Measurements from ENCODE around the gene PTPRM. TPM values are rescaled to one million over a fixed set of nuclear protein-coding genes. Genes with fewer than 3 reads are reported as not detected.

PTPRM gene
- total and polyA plus RNA-seq, 9 donors, result 45.6 to 82.0 (median 56.9) TPM

DNA sequence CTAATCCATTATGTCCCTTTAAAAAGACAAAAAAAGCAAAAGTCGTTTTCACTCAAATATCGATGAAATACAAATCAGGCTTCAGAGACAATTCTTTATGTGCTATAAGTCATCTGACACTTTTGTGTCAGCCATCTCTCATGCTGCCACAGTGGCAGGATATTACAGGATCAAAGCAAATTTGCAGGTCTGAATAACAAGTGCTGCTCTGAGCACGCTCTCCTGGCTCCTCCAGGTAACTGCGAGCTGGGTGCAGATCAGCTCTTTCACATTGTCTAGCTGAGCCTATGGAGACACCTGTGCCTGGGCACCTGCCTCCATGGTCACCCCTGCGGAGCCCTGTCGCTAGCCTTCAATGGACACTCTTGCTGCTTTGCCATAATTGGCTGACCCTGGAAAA lies 792.0 kb downstream of the PTPRM start:
- Histone ChIP-seq H3K4me3 (no peak overlapping the region), H3K27ac (no peak overlapping the region), H3K4me1 (ENCODE audit: insufficient read depth) (no peaks in the 10 kb centered on the region), H3K36me3 (no peaks in the 10 kb centered on the region), H3K9me3 (no peaks in the 10 kb centered on the region), H3K27me3 (no peaks in the 10 kb centered on the region)
- TF ChIP-seq POLR2A (IDR thresholded peaks at IDR 0.05) (no peak), CTCF (IDR thresholded peaks at IDR 0.05) (no peak), EP300 (IDR thresholded peaks at IDR 0.05) (no peak)
- 93 to 98% (median 96%) methylated on average over 6 of the region's 6 CpGs for WGBS, 3 donors
- DNase-seq, result no peak
- intact Hi-C loops (cut with DNase I), result no loop called here

DNA sequence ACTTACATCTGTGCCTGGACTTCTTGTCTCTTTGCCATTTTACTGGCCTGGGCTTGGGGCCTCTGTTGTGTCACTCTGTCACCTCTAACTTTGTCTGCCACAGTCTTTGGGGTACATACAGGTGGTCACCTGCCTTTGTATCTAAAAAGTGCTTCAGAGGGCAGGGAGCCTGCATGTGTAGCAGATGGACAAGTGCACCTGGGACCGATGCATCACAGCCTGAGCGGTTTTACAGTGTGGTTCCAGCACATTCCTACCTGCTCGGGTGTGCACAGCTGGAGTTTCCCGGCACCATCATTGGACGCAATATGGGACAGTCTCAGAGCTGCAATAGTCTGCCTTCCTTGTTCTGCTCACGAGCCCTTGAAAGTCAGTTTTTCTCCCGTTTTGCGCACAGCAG lies 792.4 kb downstream of the PTPRM start:
- Histone ChIP-seq H3K27ac (no peak overlapping the region), H3K9me3 (no peaks in the 10 kb centered on the region), H3K36me3 (no peaks in the 10 kb centered on the region), H3K4me3 (no peak overlapping the region), H3K4me1 (ENCODE audit: insufficient read depth) (no peaks in the 10 kb centered on the region), H3K27me3 (no peaks in the 10 kb centered on the region)
- DNase-seq, result no peak
- WGBS, 3 donors, result 92 to 97% (median 96%) methylated on average over 8 of the region's 8 CpGs
- TF ChIP-seq POLR2A (IDR thresholded peaks at IDR 0.05), result no peak
- TF ChIP-seq CTCF (IDR thresholded peaks at IDR 0.05), result no peak
- TF ChIP-seq EP300 (IDR thresholded peaks at IDR 0.05), result no peak
- intact Hi-C loops (cut with DNase I), result no loop called here

DNA sequence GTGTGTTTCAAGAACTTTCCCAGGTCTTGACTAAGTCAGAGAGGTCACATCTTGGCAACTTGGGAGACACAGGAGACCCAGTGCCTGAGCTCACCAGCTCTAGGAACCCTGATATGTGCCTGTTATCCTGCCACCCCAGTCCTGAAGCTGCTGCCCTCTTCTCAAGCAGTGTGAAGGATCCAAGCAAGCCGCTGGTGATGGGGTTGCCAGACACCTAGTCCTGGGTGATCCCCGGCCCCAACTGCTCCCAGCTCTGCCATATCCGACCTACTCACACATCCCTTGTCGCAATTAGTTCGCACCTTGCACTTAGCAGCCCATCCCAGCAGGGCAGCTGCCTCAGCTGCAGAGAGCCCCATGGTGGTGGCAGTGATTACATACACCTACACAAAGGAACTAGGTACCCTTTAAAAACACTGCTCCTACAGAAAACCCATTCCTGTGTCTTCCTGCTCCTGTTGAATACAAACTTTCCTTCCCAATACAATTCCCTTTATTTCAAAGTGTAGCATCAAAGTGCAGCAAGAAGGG lies 794.9 kb downstream of the PTPRM start:
- Histone ChIP-seq H3K4me3 (no peak overlapping the region), H3K4me1 (ENCODE audit: insufficient read depth) (peaks cover 3% of the 10 kb centered on the region), H3K27me3 (no peaks in the 10 kb centered on the region), H3K9me3 (no peaks in the 10 kb centered on the region), H3K27ac (no peak overlapping the region), H3K36me3 (no peaks in the 10 kb centered on the region)
- no peak for DNase-seq
- no peak for TF ChIP-seq CTCF (IDR thresholded peaks at IDR 0.05)
- intact Hi-C loops (cut with DNase I), result no loop called here
- 94 to 95% (median 94%) methylated on average over 5 of the region's 5 CpGs for WGBS, 3 donors

DNA sequence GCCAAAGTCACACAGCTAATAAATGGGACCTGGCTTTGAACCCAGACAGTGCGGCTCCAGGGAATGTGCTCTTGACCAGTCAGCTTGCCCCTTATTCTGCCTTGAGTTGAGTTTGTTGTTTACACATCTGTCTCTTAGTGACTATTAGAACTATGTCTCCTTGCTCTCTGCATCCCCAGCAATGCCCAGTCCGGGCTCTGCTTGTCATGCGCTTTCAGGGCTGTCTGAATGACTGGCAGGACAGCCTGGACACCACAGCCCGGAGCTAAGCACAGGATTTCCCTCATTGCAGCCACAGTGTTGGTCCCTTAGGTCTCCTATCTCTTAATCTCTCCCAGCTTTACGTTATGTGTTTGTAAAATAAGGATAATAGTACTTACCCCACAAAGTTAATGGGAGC lies 795.7 kb downstream of the PTPRM start:
- WGBS, 3 donors, result 95% methylated on average over 5 of the region's 5 CpGs

More for the DNA sequence above, 795.7 kb downstream of the PTPRM start:
- Histone ChIP-seq H3K27ac (no peak overlapping the region), H3K9me3 (no peaks in the 10 kb centered on the region), H3K27me3 (no peaks in the 10 kb centered on the region), H3K36me3 (no peaks in the 10 kb centered on the region), H3K4me3 (no peak overlapping the region), H3K4me1 (ENCODE audit: insufficient read depth) (peaks cover 4% of the 10 kb centered on the region)
- no peak for DNase-seq
- no peak for TF ChIP-seq CTCF (IDR thresholded peaks at IDR 0.05)
- TF ChIP-seq POLR2A (IDR thresholded peaks at IDR 0.05), result no peak
- TF ChIP-seq EP300 (IDR thresholded peaks at IDR 0.05), result no peak
- intact Hi-C loops (cut with DNase I), result no loop called here

Measured in ovary (tissue), 9 donors.